ENCODE results near the gene VAMP4. TPM values are rescaled to one million over a fixed set of nuclear protein-coding genes. Genes with fewer than 3 reads are reported as not detected.

The VAMP4 gene
- 13.5 TPM for polyA plus RNA-seq (2013, experiment 1 of 2; ENCODE audit: insufficient read length)
- polyA plus RNA-seq (2013, experiment 2 of 2; ENCODE audit: insufficient read length): 15.5 TPM

GRCh38 chr1:171741872-171742576 is at the start of gene VAMP4:
Gene VAMP4, minus strand, starts transcription at chr1:171742065. Its CDS starts 3,651 bp downstream, at chr1:171738414.
- peak; percentile 86 for DNase-seq

GRCh38 chr1:171790318-171790717 is 48.5 kb upstream of the VAMP4 start:
- DNase-seq: no peak

GRCh38 chr1:171788696-171789095 is 46.8 kb upstream of the VAMP4 start:
- peak; percentile 51 for DNase-seq

GRCh38 chr1:171787686-171788480 is 46.0 kb upstream of the VAMP4 start:
- no peak for DNase-seq

GRCh38 chr1:171786534-171786933 is 44.7 kb upstream of the VAMP4 start:
- DNase-seq: no peak

GRCh38 chr1:171785766-171786165 is 43.9 kb upstream of the VAMP4 start:
- DNase-seq: no peak

- DNase-seq: no peak
These were observed 42.9 kb upstream of the VAMP4 start for GRCh38 chr1:171784784-171785183.

- DNase-seq: no peak
These were observed 42.1 kb upstream of the VAMP4 start for GRCh38 chr1:171783816-171784530.

- DNase-seq: peak; percentile 99
These were observed 39.5 kb upstream of the VAMP4 start, which contains the start of gene METTL13 for GRCh38 chr1:171781176-171781875. Gene METTL13, plus strand, starts transcription at chr1:171781660. Its CDS starts 308 bp downstream, at chr1:171781968.

- DNase-seq: no peak
These were observed 38.8 kb upstream of the VAMP4 start for GRCh38 chr1:171780583-171781175.

- no peak for DNase-seq
These were observed 30.4 kb upstream of the VAMP4 start for GRCh38 chr1:171772312-171772711.

- DNase-seq: no peak
These were observed 27.9 kb upstream of the VAMP4 start for GRCh38 chr1:171769754-171770153.

- DNase-seq: no peak
These were observed 27.3 kb upstream of the VAMP4 start for GRCh38 chr1:171769171-171769570.

GRCh38 chr1:171763764-171764163 is 21.9 kb upstream of the VAMP4 start:
- DNase-seq: no peak

GRCh38 chr1:171762143-171762563 is 20.3 kb upstream of the VAMP4 start:
- no peak for DNase-seq

GRCh38 chr1:171758011-171758410 is 16.1 kb upstream of the VAMP4 start:
- DNase-seq: no peak

GRCh38 chr1:171756856-171757255 is 15.0 kb upstream of the VAMP4 start:
- no peak for DNase-seq

GRCh38 chr1:171754971-171755370 is 13.1 kb upstream of the VAMP4 start:
- DNase-seq: peak; percentile 8

GRCh38 chr1:171754353-171754705 is 12.5 kb upstream of the VAMP4 start:
- DNase-seq: peak; percentile 28

GRCh38 chr1:171753685-171754352 is 12.0 kb upstream of the VAMP4 start:
- no peak for DNase-seq

- DNase-seq: no peak
These were observed 11.3 kb upstream of the VAMP4 start for GRCh38 chr1:171753182-171753581.
